HG03439 (cell line): ENCODE data around the gene CALCA.
"Not testable (repeated sequence)": the region's sequence is repeated elsewhere in the genome, so short reads cannot be mapped to it uniquely, and the experiment has no call there.

ENCODE experiments used
- ATAC-seq: cut with Tn5 transposase; IDR thresholded peaks from one replicate; pipeline ENCODE4 v1.9.1; 2021; ENCODE audit warnings: mild to moderate bottlenecking, moderate library complexity; ENCODE audit not compliant: unreplicated experiment

CALCA gene, protein sequence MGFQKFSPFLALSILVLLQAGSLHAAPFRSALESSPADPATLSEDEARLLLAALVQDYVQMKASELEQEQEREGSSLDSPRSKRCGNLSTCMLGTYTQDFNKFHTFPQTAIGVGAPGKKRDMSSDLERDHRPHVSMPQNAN

DNA sequence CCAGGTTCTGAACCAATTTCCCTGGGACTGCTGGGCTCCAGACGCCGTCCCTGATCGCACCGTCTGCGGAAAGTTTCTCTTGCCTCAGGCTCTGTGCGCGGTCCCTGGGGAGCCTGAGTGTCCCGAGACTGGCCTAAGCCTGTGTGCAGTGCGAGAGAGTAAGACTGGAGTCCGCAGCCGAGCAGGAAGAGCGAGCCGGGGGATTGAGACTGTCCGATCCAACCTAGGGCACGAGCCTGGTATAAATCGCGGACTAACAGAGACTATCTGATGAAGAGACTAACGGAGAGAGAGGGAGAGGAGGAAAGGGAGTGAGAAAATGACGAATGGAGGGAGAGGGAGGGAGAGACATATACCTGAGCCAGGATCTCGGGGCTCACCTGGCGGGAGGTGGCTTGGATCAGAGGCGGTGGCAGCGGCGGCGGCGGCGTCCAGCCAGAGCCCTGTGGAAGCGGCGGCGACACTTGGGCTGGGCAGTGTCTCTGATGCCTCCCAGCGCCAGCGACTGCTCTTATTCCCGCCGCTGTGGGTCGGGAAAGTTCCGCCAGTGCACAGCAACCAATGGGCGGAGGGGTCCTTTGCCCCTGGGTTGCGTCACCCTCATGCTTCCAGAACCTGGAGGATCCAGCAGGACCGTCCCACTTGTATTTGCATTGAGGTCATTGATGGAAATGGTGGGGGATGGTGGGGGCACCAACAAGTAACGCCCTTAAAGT is at the start of gene CALCA:
Gene CALCA (minus strand): TSS at position 487 of the 716 bp plus-strand sequence. CDS start 1,159 bp downstream, outside the sequence.
- ATAC-seq, result no peak

DNA sequence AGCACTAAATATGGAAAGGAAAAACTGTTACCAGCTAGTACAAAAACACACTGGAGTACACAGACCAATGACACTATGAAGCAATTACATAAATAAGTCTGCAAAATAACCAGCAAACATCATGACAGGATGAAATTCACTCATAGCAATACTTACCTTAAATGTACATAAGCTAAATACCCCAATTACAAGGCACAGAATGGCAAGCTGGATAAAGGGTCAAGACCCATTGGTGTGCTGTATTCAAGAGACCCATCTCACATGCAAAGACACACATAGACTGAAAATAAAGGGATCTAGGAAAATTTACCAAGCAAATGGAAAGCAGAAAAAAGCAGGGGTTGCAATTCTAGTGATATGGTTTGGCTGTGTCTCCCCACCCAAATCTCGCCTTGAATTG is 44.0 kb upstream of the CALCA start:
- ATAC-seq, result no peak

DNA sequence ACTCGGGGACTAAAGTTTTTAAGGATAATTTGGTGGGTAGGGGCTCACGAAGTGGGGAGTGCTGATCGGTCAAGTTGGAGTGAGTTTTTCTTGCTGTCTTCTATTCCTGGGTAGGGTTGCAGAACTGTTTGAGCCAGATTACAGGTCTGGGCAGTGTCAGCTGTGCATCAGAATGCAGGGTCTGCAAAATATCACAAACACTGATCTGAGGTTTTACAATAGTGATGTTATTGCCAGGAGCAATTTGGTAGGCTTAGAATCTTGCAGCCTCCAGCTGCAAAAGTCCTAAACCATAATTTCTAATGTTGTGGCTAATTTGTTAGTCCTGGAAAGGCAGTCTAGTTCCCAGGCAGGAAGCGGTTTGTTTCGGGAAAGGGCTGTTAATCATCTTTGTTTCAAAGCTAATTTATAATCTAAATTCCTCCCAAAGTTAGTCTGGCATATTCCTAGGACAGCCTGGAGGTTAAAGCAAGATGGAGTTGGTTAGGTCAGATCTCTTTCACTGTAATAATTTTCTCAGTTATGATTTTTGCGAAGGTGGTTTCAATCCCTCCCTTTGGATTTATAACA is 39.7 kb upstream of the CALCA start:
- ATAC-seq, result no peak

DNA sequence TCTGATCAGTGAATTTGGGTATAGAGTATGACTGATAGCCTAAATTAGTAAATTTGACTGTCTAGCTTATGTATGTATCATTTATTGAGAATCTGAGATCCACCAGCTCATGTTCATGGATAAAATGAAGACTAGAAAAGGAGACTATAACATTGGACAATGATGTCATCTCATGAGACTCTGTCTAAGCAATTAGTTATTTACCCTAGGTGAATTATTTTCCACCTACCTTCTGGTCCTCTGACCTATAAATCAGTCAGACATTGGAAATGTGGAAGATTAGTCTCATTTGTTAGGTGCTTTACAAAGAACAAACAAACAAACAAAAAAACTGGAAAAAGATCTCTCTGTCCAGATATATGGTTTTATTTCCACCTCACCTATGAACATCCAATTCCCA is 38.7 kb upstream of the CALCA start:
- no peak for ATAC-seq

DNA sequence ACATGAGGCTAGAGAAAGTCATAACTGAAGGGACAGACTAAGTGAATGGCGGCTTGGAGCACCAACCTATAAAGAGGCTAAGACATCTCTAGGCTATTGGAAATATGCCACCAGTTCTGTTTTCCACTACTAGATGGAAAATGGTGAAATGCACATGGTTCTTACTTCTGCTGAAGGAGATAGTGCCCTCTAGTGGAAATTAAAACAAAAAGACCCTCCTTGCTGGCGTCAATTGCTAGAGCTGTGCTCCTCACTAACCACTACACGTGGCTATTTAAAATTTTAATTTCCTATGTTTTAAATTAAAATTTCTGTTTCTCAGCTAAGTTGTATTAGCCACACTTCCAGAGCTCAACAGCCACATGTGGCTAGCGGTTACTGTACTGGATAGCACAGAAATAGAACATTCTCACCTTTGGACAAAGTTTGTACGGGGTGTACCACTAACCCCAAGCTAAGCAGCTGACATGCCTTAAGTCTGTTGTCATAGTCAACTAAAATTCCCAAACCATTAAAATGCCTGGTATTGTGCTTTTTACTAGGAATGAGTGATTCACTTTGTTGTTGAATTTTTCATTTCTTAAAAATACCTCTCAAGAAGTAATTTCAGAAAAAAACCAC is 34.1 kb upstream of the CALCA start:
- no peak for ATAC-seq

DNA sequence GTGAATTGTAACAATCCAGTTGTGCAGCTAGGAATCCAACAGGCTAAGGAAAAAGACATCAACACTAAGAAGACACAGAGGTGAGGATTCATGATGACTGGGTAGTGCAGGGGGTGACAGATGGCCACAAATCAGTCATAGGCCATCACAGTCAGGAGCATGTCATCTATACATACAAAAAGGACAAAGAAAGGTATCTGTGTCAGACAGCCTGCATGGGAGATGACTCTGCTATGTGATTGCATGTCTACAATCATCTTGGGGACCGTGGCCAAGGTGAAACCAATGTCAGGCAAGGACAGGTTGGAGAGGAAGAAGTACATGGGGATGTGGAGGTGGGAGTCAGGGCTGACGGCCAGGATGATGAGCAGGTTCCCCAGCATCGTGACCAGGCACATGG is 16.0 kb upstream of the CALCA start:
- not testable (repeated sequence) for ATAC-seq

DNA sequence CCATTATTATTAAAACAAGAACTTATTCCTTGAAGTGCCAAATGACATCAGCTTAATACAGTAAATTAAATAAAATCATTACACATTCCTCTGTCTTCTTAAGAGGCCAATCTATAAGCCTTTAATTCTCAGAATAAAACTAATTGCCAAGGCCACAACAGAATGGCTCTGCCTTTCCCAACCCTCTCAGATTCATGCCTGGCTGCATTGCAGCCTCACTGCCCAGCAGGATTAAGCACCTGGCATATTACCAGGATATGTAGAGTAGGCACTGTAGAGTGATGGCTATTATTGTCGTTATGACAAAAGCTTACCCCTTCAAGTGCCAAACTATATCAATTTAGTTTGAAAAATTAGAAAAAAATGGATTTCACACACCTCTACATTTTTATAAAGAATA is 9.4 kb upstream of the CALCA start:
- ATAC-seq, result no peak

DNA sequence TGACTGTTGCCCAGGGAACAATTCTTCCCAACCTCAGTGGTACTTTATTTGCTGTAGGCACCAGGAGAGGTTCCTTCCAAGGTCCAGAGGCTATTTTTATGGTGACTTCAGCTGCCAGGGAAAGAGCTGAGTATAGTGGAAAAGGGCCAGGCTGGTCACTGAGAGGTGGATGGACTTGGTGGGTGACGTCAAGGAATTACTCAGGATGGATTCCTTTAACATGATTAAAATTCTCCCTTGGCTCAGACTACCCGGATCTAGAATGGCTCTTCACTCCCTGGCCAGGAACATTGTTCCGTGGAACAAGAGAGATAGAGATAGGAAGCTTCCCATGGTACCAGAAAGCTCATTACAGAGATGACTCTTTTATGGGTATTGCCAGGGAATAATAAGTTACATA is 8.7 kb upstream of the CALCA start:
- ATAC-seq, result no peak

DNA sequence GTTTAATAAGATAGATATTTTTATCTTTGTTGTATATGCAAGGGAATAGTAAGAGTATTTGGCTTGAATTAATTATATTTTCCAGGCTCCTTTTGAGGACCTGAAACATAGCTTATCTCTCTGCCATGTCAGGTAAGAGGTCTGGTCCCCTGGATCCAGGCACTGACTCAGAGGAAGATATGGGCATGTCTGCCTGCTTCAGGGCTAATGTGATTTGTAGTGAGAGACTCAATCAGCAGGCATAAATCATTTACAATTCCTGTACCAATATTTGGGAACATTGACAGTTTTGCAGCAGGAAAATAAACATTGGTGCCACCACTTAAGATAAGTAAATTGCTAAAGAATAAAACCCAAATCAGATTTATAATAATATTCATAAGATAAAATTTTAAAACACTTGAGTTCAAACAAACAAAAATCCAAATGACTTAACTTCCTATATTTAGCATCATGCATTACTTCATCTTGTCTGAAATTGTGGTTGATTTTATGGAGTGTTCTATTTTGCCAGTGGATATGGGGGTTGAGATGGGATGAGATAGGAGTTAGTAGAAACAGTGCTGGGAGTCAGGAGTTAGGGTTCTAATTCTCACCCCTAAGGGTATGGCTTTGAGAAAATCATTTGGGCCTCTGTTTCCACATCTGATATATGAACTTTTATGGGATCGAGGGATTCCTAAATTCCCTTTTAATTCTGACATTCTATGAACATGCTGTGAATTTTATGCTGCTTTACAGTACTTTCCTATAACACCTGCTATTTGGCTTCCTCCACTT is 5.1 kb upstream of the CALCA start:
- no peak for ATAC-seq

DNA sequence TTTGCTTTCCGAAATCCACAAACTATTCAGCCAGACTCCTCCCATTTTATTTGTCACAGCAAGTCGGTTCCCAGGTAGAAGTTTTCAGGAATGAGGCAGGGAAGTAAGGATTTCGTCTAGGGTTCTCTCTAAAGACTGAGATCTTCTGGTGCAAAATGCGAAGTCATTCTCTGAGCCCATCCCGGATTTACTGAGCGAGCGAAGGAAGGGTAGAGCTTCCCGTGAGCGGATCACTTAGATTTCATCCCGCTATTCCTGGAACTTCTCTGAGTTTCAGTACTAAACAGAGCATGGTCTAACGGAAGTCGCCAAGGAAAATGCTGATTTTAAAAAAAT is 3.1 kb upstream of the CALCA start:
- no peak for ATAC-seq

DNA sequence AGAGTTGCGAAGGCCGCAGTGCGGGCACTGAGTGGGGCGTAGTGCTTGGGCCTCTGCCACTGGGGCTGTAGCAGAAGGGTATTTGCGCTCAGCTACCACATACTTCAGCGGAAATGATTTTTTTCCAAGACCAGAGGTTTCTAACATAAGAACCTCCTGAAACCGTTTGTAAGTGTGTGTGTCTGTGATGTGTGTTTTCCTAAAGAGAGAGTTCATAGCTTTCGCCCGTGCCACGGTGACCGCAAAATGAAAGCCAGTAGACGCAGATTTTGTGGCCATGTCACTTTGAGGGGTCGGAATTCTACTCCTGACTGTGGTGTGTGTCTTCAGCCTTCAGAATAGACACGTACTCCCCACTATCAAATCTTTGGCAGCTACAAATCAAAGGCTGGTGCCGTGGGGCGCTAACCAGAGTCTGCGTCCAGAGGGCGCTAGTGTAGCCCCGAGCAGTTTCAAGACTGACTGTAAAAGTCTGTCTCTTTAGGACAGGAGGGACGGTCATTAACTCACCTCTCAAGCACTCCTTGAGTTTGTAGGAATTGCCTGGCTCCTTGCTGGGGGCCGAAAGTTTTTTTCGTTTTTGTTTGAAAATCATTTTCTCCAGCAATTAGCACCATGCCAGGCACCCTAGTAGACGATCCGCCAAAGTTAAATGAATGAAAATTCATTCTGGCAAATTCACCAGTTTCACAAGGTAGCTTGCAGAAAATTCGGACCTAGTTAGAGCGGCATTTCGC is 2.5 kb upstream of the CALCA start:
- ATAC-seq, result peak; percentile 65

DNA sequence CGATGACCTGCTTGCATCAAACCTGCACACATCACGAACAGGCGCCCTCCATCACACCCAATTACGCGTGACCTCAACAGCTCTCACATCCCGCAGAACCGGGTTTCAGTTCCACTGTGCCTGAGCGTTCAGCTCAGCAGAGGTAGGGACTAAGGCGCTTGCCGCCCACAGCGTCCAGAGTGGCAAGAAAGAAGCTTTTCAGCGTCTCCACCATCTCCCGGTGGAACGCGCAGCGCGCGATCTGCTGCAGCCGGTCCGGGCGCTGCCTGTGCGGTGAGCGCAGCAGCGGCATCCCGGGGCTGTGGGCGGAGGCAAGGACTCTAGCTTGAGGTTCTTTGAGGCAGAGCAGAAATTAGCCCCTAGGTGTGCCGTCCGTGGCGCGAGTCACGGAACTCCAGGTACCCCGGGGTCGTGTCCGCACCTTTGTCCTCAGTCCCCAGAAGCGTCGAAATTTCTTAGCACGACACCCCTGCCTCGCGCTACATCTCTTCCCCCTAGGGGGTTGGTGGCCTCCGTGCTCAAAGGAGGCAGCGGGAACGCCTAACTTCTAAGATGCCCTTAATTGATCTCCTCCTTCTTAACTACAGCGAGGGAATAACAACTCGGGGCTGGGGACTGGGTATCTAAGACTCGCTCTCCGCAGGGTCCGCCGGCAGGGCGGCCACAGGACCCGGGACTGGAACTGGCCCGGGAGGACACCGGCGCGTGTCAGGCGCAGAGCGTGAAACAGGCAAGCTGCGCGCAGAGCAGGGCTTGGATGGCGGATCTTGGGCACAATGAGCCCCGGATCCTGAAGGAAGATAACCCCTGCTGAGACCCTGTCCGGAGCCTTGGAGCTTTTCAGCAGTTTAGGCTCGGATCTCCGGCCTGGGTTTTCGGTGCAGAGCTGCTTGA is 1.7 kb upstream of the CALCA start:
- ATAC-seq, result no peak

DNA sequence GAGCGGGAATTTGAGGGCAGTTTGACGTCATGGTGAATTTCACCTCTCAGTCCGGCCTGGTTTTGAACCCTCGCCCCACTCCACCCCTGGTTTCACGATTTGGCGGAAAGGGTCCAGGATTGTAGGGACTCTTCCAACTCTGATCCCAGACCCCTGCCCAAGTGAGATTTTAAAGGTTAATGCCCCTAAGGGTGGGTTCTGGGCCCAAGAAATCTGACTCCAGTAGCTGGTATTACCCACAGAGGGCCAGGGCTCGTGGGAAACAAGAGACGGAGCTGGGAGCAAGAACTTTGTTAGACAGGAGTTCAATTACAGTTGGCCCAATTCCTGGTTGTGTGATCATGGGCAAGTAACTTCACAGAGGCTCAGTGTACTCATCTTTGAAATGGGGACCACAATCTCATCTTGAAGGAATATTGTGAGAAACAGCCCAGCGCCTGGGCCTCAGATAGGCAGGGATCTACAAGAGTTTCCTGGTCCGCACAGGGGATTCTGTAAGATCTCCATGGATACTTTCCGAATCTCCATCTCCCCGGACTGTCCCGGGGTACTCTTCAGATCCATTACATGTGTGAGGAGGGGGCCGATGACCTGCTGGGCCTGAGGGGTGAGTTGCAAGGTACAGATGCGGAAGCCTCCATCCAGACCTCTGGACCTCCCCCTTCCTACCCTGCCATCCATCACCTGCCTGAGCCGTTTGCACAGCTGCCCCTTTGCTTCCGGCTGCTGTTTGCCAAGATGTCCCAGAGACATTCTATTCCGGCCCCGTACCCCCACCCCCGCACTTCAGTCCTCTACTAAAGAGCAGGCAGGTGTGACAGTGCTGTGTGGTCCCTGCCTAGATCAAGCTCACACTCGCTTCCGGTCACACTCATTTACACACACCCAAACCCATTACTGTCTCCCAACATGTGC is 687 bp upstream of the CALCA start:
- no peak for ATAC-seq

DNA sequence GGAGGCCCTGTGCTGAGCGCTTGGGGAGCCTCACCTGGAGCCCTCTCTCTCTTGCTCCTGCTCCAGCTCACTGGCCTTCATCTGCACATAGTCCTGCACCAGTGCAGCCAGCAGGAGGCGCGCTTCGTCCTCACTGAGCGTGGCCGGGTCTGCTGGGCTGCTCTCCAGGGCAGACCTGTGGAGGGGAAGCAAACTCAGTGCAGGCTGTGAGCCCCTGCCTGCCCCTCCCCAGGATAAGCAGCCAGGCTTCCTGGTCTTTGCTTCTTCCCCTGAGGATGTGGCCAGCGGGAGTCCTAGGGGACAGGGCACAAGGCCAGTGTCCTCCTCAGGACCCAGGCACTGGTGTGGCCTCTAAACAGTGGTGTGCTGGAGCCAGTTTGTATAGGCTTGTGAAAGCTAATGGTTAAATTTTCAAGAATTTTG is 2.2 kb downstream of the CALCA start:
- peak; percentile 62 for ATAC-seq

DNA sequence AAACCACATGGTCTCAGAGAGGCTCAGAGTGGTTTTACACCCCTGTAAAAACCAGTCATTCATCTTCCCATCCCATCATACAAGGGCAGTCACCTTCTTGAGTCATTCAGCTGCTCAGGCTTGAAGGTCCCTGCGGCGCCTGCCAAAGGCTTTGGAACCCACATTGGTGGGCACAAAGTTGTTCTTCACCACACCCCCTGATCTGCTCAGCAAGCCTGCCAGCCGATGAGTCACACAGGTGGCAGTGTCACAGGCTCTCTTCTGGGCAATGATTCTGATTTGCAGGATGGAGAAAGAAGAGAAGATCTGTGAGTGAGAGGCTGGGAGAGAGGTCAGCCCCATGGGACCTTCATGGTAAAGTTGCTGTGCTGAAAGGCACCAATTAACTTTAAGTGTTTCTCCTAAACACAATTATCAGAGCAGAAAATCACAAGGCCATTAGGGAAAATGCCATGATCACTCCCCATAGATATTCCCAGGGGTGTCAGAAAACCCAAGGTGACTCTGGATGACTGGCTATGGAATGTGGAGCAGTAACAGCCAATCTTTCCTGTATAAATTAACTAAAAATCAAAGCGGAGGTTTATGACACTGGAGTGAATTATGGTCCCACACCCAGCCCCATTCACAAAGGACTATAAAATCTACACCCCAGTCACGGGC is 4.4 kb downstream of the CALCA start:
- ATAC-seq, result no peak

DNA sequence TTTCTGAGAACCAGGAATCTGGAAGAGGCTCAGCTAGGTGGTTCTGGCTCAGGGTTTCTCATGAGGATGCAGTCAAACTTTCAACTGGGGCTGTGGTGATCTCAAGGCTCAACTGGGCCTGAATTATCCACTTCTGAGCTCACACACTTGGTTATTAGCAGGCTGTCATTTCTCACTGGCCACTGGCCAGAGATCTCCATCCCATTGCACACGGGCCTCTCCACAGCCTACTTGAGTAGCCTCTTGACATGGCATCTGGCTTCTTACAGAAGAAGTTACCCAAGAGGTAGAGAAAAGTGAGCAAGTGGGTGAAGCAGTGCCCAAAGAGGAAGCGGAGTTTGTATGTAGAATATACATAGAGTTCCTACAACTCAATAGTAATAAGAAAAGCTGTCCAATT is 16.0 kb downstream of the CALCA start:
- no peak for ATAC-seq

DNA sequence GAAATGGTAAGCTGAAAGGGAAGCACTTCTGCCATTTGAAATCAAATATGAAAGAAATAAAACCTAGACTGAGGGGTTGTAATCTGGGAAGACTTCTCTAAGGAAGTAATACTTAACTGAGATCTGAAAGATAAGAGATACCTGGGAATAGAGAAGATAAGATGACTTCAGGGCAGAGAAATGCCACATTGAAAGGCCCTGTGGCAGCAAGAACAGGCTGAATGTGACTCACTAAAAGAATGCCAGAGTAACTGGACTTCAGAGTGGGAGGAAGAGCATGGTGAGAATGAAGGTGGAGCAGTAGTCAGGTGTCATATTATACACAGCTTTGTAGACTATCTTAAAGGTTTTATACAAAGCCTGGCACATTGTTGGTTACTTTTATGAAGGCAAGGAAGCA is 17.6 kb downstream of the CALCA start:
- no peak for ATAC-seq

DNA sequence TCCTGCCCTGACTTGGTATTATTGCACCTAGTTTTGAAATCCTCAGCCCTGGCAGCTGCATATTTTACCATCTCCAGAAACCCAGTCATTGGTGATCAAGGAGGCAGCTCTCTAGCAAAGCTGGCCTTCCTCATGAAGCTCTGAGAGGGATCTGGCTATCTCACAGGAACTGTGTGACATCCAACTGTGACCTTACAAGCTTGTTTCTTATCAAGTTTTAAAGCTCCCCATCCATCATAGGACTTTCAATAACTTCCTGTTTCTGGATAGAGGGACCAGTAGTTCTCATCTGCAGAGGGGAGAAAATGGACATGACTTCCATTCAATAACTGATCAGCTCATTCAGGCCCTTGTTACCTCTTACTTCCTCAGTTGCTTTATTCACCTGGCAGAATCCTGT is 18.2 kb downstream of the CALCA start:
- ATAC-seq, result no peak
